ENCODE results near the gene KANSL1L. TPM values are rescaled to one million over a fixed set of nuclear protein-coding genes. Genes with fewer than 3 reads are reported as not detected.

KANSL1L gene, protein sequence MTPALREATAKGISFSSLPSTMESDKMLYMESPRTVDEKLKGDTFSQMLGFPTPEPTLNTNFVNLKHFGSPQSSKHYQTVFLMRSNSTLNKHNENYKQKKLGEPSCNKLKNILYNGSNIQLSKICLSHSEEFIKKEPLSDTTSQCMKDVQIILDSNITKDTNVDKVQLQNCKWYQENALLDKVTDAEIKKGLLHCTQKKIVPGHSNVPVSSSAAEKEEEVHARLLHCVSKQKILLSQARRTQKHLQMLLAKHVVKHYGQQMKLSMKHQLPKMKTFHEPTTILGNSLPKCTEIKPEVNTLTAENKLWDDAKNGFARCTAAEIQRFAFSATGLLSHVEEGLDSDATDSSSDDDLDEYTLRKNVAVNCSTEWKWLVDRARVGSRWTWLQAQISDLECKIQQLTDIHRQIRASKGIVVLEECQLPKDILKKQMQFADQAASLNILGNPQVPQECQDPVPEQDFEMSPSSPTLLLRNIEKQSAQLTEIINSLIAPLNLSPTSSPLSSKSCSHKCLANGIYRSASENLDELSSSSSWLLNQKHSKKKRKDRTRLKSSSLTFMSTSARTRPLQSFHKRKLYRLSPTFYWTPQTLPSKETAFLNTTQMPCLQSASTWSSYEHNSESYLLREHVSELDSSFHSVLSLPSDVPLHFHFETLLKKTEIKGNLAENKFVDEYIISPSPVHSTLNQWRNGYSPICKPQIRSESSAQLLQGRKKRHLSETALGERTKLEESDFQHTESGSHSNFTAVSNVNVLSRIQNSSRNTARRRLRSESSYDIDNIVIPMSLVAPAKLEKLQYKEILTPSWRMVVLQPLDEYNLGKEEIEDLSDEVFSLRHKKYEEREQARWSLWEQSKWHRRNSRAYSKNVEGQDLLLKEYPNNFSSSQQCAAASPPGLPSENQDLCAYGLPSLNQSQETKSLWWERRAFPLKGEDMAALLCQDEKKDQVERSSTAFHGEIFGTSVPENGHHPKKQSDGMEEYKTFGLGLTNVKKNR
- total RNA-seq, result 21.8 and 26.1 TPM in 2 replicates
- polyA plus RNA-seq, result 5.5 and 7.3 TPM in 2 replicates
- 2.9 and 3.8 TPM in 2 replicates for polyA plus RNA-seq (2012)
- 0.59 and 1.5 TPM in 2 replicates for polyA minus RNA-seq (ENCODE audit: low replicate concordance)

DNA sequence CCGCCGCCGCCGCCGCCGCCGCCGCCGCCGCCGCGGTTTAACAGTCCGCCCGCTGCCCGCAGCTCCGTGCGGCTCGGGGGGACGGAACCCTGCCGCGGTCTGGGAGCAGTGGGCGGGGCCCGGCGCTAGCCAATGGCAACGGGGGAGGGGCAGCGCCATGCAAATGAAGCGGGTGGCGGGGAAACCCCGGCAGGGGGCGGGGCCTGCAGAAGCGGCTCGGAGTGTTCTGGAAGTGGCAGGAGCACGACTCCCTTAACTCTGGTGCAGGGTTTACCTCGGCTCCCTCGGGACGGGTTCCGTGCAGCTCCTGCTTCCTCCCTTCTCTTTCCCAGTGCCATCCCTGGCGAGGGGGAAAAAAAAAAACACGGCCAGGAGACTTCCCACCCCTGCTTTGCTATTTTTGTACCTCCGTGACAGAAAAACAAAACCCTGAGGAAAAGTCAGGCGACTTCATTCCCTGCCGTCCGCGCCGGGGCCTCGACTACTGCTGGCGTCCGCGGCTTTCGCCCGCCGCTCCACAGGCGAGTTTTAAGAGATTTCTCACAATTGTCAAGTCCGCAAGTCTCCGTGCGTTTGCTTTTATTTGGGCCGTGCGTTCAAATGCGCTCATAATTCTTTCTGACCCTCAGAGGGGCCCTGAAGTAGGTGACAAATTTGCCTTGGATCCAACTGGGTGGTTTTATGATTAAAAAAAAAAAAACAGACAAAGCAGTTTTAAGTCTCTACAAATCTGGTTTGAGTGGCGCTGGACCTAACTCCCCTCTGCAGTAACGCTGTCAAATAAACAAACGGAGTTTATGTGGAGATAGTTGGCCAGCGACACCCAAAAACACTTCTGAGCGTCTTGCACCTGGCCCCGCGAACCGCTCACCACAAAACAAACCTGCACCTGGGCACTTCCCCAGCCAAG lies at the start of gene KANSL1L:
Gene KANSL1L (minus strand): TSS at position 101 of the 910 bp plus-strand sequence. CDS start 16,827 bp downstream, outside the sequence.
- peak; percentile 94 to 96 for DNase-seq (ENCODE audit: low read depth in 2 of 2)
- Histone ChIP-seq H3K27ac (ENCODE audit: insufficient read depth, low read length) (peak within 1 kb of the TSS; percentile 98), H3K9me3 (ENCODE audit: control insufficient read depth, insufficient read depth, low read depth, low read length) (no peaks in the 10 kb centered on the region), H3K9ac (ENCODE audit: insufficient read depth, low read length) (peak within 1 kb of the TSS; percentile 93), H3K36me3 (ENCODE audit: control insufficient read depth, insufficient read depth, low read length) (no peaks in the 10 kb centered on the region), H3K4me3 (replicated peaks in 1 of 4; ENCODE audit: control extremely low read depth in 1 of 4, insufficient read depth in 1 of 4, low read depth in 3 of 4, low read length in 4 of 4) (peak within 1 kb of the TSS; percentile 68 to 90 (median 70)), H3K4me2 (ENCODE audit: extremely low read depth, insufficient read depth, low read length) (peak within 1 kb of the TSS; percentile 94), H3K79me2 (ENCODE audit: control insufficient read depth, insufficient read depth, low read length) (peaks cover 23% of the 10 kb centered on the region), H2AFZ (ENCODE audit: low read length) (peak within 1 kb of the TSS; percentile 89), H3K4me1 (ENCODE audit: control insufficient read depth, extremely low read depth, insufficient read depth, low read length) (peaks cover 2% of the 10 kb centered on the region), H3K27me3 (ENCODE audit: control insufficient read depth, insufficient read depth, low read length) (no peaks in the 10 kb centered on the region), H4K20me1 (ENCODE audit: control insufficient read depth, extremely low read depth, insufficient read depth, low read length) (no peaks in the 10 kb centered on the region)
- TF ChIP-seq EZH2 (IDR thresholded peaks at IDR 0.05; ENCODE audit: low read length, missing control alignments), result no peak
- TF ChIP-seq, protein P1, sequence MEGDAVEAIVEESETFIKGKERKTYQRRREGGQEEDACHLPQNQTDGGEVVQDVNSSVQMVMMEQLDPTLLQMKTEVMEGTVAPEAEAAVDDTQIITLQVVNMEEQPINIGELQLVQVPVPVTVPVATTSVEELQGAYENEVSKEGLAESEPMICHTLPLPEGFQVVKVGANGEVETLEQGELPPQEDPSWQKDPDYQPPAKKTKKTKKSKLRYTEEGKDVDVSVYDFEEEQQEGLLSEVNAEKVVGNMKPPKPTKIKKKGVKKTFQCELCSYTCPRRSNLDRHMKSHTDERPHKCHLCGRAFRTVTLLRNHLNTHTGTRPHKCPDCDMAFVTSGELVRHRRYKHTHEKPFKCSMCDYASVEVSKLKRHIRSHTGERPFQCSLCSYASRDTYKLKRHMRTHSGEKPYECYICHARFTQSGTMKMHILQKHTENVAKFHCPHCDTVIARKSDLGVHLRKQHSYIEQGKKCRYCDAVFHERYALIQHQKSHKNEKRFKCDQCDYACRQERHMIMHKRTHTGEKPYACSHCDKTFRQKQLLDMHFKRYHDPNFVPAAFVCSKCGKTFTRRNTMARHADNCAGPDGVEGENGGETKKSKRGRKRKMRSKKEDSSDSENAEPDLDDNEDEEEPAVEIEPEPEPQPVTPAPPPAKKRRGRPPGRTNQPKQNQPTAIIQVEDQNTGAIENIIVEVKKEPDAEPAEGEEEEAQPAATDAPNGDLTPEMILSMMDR (conservative IDR thresholded peaks at IDR 0.05 in 1 of 2, IDR thresholded peaks at IDR 0.05 in 1 of 2; ENCODE audit: low read depth in 1 of 2, low read length in 2 of 2), result no peak

DNA sequence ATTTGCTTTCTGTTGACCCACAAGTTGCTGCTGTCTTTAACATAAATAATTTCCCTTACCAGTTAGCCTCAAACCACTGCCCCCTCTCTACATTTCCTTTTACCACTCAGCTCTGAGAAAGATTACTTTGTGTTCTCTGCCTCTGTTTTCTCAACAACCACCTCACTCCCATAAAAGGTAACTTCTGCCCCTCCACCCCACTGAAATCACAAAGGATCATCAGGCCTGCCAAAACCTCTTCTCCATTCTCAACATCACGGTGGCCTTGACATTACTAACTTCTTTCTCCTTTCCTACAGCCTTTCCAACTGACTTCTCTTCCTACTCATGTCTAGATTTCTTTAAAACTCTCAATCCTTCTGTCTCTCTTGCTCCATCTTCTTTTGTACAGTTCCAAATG lies 43.9 kb upstream of the KANSL1L start:
- H3K4me2 ChIP-seq (ENCODE audit: extremely low read depth, insufficient read depth, low read length), result no peak overlapping the region
- no peak for TF ChIP-seq EZH2 (IDR thresholded peaks at IDR 0.05; ENCODE audit: low read length, missing control alignments)
- TF ChIP-seq, protein P1 (conservative IDR thresholded peaks at IDR 0.05 in 1 of 2, IDR thresholded peaks at IDR 0.05 in 1 of 2; ENCODE audit: low read depth in 1 of 2, low read length in 2 of 2), result no peak
- H3K27me3 ChIP-seq (ENCODE audit: control insufficient read depth, insufficient read depth, low read length), result no peaks in the 10 kb centered on the region
- H3K9ac ChIP-seq (ENCODE audit: insufficient read depth, low read length), result no peak overlapping the region
- H3K36me3 ChIP-seq (ENCODE audit: control insufficient read depth, insufficient read depth, low read length), result no peaks in the 10 kb centered on the region
- H3K9me3 ChIP-seq (ENCODE audit: control insufficient read depth, insufficient read depth, low read depth, low read length), result no peaks in the 10 kb centered on the region
- H3K4me1 ChIP-seq (ENCODE audit: control insufficient read depth, extremely low read depth, insufficient read depth, low read length), result no peaks in the 10 kb centered on the region
- H3K4me3 ChIP-seq (replicated peaks in 1 of 4; ENCODE audit: control extremely low read depth in 1 of 4, insufficient read depth in 1 of 4, low read depth in 3 of 4, low read length in 4 of 4), result no peak overlapping the region
- H3K27ac ChIP-seq (ENCODE audit: insufficient read depth, low read length), result no peak overlapping the region
- DNase-seq (ENCODE audit: low read depth in 2 of 2), result no peak
- no peaks in the 10 kb centered on the region for H3K79me2 ChIP-seq (ENCODE audit: control insufficient read depth, insufficient read depth, low read length)
- H4K20me1 ChIP-seq (ENCODE audit: control insufficient read depth, extremely low read depth, insufficient read depth, low read length), result no peaks in the 10 kb centered on the region
- H2AFZ ChIP-seq (ENCODE audit: low read length), result no peak overlapping the region

Measured in fibroblast of lung (primary cell).